T-helper 9 cell (primary cell): Measurements from ENCODE around the gene SLC2A1.

Experiments used
- DNase-seq: peaks from one replicate; pipeline ENCODE4 v3.0.0-alpha.2; 2020

Gene SLC2A1

DNA sequence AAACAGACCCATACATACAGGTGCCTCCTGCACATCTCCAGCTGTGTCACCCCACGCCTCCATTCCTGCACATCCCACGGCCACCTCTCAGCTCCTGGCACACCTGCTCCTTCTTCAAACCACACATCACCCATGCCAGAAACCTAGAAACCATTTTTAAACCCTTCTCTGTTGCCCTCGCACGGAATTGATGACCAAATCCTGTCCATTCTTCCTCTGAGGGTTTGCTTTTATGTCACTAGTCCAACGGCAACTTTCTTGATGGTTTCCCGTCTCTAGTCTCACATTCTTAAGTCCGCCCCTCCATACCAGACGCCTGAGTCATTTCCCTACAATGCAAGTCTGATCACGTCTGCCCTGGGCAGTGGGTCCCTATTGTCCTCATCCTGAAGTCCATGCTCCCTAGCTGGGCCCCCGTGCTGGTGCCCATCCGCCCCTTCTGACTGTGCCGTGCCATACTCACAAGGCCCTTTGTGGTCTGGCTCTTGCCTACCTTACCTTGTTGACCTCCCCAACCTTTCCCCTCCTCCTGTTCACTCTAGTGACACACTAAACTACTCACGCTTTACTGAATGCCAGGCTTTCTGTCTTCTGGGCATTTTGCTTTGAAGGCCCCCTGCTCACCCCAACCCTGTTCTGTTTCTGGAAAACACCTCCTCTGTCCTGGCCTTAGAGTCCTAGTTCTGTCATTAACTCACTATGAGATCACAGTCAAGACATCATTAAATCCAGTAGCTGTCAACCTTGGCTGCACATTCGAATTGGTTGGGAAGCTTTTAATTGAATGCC is 17.6 kb downstream of the SLC2A1 start:
- no peak for DNase-seq

GRCh38 chr1:42938645-42939615 is 19.7 kb downstream of the SLC2A1 start:
- no peak for DNase-seq

GRCh38 chr1:42937836-42938644 is 20.6 kb downstream of the SLC2A1 start:
- DNase-seq: no peak

DNA sequence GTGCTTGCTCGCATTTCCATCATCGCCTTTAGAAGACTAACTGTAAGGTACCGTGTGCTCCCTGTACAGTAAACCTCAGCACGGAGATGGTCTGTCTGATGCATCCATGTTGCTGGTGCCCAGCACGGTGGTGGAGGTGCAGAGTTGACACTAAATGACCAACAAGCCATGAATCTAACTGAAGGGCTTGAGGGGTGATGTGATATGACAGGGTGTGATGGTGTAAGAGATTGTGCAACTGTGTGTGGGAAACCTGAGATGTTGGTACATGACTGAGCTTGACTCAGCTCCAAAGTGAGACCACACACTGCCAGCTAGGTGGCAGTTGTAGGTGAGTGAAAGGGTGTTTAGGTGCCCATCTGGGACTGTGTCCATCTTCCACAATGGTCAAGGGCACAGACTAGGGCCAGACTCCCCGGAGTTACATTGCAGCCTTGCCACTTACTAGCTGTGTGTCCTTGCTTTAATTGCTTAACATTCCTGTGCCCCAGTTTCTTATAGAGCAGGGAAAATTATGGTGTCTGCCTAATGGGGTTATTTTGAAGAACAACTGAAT is 21.4 kb downstream of the SLC2A1 start:
- DNase-seq: no peak

DNA sequence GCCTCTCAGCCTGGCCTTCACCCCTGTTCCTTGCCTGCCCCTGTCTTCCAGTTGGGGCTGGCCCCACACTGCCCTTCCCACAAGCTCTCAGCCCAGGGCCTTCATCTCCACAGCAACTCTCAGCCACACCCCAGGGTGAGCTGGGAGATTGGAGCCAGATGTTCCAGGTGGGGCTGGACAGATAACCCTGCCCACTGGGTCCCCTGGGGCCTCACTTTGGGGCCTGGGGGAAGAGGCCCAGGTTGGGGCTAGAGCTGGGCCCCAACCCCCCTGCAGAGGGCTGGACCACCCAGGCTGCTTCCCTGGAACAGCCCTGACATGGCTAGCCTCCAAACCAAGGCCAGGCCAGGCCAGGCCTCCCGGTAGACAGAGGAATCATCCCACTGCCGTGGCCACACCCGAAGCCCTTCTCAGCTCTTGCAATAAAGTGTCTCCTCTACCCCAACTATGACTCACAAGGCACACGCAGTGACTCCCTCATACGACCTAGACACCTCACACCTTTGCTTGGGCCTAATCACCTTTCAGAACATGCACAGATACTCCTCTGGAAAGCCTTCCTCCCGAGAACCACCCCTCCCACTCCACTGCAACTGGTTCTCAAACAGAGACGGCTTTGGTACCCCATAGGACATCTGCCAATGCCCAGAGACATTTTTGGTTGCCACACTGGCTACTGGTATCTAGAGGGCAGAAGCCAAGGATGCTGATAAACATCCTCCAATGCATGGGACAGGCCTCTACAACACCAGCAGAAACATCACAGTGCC is 22.2 kb downstream of the SLC2A1 start:
- no peak for DNase-seq

- no peak for DNase-seq
These were observed 22.7 kb downstream of the SLC2A1 start for GRCh38 chr1:42935971-42936308.

DNA sequence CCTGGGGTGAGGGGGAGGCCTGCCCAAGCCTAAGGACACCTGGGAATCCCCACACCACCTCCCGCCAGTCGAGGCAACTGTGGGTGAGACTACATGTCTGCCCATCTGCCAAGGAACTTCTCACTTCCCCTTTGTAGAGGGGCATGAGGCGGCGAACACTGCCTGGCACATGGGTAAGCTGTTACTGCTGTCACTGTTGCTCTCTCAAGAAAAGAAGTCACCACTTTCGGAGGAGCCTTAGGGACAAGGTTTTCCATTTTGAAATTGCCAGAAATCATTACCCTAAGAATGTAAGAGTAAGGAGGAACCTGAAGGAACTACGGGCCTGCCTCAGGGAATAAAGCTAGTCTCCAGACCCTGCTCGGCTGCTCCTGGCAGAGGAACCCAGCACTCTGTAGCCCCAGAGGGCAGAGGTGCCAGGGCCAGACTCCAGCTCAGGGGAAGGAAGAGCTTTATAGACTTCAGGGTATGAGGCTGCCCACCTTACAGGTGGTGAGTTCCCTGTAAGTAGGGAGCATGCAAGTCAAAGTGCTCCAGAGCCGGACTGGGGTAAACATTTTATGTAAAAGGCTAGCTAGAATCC is 23.3 kb downstream of the SLC2A1 start:
- DNase-seq: no peak

DNA sequence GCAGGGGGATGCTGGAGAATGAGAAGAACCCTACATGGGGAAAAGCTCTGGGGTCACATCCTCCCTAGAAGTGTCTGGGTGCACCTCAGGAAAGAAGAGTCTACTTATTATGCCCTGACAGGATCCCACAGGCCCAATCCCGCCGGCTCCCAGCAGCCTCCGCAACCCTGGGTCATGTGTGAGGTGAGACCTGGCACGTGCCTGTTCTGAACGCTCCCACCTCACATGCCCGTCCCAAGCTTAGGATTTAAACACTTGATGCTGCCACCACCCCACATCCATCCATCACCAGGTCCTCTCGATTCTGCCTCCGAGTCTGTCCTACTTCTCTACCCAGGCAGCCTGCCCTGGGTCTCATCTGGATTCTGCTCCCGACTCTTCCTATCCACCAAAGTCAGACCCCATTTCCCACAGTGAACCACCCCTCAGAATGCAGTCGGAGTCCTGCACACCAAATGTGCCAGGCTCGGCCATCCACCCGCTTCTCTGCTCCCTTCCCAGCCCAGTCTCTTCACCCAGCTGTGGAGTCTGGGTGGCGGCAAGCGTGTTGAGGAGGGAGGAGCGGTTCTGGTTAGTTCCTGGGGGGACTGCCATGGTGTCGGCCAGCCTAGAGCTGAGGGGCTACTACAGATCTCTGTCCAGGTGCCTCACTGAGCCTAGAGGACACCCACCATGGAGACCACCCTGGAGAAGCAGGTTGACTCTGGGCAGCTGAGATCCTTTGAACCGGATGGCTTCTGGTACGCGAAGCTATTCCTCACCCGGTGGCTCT is 23.9 kb downstream of the SLC2A1 start:
- DNase-seq: no peak

DNA sequence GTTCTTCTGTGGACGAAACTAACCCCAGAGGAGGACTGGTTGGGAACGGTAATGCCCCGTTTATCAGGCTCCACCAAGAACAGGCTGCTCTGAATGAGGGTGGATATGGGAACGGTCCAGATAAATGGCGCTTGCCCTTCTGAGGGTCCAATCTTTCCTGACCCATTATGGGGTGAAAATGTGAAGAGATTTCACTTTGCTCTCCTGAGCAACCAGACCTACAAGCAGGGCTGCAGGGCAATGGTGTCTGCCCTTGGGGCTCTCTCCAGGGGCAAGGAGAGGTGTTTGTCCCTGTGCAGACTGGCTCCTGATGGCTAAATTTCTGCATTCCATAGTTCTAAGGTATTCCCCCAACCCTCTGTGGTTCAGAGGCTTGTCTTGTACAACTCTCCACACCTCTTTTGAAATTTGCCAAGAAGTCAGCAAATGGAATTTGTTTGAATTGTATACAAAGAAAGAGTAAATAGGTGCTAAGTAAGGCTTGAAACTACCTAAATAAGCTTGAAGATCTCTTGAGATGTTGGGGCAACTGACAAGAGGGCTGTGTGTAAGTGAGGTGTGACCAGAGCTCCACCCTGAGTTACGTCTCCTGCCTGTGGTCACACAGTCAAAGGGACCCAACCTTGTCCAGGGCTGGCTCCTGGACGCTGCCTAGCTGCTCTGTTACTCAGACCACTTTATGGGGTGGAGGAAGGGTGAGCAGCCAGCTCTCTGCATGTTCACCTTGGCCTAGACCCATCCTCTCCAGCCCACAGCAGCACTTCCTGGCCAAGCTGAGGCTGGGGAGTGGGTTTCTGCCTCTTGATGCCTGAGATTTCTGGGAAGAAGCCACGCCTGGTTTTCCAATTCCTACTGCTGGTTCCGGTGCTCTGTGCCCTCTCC is 24.8 kb downstream of the SLC2A1 start:
- DNase-seq: no peak

GRCh38 chr1:42933060-42933586 is 25.5 kb downstream of the SLC2A1 start:
- no peak for DNase-seq

DNA sequence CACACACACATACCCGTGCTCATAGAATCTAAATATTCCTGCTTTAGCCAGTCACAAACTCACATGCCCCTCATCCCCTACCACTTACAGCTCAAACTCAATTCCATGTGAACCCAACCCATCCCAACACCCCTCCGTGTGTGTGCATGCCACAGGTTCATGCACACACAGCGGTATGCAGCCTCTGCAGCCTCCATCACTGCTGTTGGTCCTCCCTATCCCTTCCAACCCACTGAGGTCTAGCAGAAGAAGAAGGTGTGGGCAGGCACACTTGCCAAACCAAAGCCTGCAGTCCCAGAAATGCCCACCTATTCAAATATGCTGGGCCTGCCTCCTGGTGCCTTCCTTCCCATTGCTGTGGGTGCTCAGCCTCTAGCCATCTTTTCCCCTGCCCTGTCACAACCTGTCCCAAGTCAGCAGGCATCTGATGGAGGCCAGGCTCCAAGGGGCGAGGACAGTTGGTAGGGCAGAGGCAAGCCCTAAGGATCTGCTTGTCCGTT is 26.2 kb downstream of the SLC2A1 start:
- no peak for DNase-seq

DNA sequence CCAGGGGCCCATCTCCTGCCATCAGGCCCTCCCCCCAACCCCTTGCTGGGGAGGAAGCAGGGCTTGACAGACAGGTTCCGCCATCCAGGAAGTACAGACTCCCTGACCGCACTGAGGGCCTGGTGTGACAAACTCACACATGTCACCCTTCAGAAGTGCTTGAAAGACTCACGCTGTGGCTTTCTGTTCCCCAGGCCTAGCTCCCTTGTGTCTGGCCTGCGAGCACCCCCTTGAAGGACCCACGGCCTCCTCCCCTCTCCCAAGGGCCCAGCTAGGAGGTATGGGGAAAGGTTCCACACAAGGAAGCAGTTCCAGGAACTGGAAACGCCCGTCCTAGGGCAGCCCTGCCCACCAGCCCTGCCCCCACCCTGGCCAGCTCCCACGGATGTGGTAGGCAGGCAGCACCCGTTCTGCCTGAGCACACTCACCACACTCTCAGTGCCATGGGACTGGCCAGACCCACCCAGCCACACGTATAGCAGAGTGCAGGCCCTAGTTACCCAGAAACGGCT is 26.7 kb downstream of the SLC2A1 start:
- DNase-seq: peak; percentile 63

DNA sequence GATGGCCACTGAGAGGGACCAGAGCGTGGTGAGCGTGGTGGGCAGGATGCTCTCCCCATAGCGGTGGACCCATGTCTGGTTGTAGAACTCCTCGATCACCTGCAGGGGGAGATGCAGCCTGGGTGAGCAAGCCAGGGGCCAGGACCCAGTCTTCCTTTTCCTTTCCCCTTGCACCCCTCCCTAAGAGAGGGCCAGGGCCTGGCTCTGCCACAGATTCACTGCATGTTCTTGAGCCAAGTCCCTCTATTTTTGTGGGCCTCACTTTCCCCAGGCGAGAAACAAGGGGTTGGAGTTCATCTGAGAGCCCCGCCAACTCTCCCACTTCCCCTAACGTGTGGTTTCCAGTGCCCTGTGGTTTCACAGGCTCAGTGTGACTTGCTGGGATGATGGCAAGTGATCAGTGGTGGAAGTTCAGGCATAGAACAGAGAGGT is 27.5 kb downstream of the SLC2A1 start:
- DNase-seq: peak; percentile 35

- DNase-seq: no peak
These were observed 28.2 kb downstream of the SLC2A1 start for GRCh38 chr1:42930178-42931107.

GRCh38 chr1:42929434-42930177 is 29.1 kb downstream of the SLC2A1 start:
- DNase-seq: no peak

DNA sequence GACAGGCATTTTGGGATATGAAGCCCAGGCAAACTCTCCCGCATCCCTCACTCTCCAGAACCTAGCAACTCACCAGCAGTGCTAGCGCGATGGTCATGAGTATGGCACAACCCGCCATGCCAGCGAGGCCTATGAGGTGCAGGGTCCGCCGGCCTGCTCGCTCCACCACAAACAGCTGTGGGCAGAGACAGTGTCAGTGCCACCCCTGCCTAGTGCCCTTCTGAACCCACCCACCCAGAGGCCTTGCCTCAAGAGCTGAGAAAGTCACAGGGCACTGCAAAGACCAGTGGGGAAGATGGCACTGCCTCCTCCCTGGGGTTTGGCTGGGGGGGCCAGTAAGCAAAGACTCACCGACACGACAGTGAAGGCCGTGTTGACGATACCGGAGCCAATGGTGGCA is 29.8 kb downstream of the SLC2A1 start:
- no peak for DNase-seq

DNA sequence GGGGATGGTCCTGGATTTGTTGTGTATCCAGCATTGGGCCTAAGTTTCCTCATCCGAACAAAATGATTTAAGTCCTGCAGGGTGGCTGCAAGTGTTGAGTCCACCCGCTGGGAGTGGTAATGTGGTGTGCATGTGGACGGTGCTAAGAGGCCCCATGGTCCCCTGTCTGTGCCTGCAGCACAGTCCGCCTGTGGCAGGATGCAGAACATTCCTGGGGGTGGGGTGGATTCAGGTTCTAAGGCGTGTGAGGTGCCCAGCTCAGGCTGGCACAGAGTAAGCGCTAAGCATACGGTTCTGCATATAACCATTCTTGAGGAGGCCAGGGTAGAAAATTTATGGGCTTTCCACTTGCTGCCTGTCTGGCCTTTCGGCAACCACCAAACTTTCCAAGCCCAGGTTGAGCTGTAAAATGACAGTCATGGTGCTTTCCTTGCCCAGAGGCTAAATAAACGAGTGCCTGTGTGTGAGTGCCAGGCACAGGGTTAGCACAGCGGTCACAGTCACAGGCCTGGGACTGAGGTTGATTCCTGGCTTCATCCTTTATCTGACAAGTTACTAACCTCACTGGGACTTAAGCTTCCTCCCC is 30.7 kb downstream of the SLC2A1 start:
- DNase-seq: no peak
